ENCODE results near the gene GPR37L1.

The GPR37L1 gene

DNA sequence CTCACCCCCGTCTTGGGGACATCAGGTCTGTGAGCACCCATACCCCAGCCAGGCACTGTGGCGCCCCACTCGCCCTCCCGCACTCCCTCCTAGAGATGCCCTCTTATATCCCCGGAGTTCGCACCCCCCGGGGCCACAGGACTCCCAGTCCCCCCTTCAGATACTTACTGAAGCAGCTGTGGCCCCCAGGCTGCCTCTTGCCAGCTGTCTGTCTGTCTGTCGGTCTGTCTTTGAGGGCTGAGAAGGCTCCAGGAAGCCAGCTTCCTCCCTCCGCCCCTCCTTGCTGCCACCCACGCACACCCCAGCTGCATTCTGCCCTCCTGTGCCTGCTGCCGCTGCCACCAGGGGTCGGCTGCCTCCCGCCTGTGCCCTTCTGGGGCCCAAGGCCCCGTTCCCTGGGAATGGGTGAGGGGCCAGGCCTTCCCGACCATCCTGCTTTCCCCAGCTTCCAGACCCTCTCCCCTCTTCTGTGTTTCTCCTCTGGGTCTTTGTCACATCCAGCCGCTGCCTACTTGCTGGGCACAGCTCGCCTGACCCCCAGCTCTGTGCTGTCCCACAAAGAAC is 37.7 kb downstream of the GPR37L1 start, which contains the start of gene PTPN7:
Gene PTPN7 (minus strand): TSS at position 226 of the 564 bp plus-strand sequence. CDS start 1,200 bp downstream, outside the sequence.
- DNase-seq (ENCODE audit: low read depth), result no peak
- TF ChIP-seq, protein P1, sequence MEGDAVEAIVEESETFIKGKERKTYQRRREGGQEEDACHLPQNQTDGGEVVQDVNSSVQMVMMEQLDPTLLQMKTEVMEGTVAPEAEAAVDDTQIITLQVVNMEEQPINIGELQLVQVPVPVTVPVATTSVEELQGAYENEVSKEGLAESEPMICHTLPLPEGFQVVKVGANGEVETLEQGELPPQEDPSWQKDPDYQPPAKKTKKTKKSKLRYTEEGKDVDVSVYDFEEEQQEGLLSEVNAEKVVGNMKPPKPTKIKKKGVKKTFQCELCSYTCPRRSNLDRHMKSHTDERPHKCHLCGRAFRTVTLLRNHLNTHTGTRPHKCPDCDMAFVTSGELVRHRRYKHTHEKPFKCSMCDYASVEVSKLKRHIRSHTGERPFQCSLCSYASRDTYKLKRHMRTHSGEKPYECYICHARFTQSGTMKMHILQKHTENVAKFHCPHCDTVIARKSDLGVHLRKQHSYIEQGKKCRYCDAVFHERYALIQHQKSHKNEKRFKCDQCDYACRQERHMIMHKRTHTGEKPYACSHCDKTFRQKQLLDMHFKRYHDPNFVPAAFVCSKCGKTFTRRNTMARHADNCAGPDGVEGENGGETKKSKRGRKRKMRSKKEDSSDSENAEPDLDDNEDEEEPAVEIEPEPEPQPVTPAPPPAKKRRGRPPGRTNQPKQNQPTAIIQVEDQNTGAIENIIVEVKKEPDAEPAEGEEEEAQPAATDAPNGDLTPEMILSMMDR (conservative IDR thresholded peaks at IDR 0.05; ENCODE audit: control insufficient read depth, insufficient read depth, low read depth, low read length), result no peak
- H3K4me3 ChIP-seq (ENCODE audit: control insufficient read depth, low read depth, low read length), result no peak within 1 kb of the TSS

DNA sequence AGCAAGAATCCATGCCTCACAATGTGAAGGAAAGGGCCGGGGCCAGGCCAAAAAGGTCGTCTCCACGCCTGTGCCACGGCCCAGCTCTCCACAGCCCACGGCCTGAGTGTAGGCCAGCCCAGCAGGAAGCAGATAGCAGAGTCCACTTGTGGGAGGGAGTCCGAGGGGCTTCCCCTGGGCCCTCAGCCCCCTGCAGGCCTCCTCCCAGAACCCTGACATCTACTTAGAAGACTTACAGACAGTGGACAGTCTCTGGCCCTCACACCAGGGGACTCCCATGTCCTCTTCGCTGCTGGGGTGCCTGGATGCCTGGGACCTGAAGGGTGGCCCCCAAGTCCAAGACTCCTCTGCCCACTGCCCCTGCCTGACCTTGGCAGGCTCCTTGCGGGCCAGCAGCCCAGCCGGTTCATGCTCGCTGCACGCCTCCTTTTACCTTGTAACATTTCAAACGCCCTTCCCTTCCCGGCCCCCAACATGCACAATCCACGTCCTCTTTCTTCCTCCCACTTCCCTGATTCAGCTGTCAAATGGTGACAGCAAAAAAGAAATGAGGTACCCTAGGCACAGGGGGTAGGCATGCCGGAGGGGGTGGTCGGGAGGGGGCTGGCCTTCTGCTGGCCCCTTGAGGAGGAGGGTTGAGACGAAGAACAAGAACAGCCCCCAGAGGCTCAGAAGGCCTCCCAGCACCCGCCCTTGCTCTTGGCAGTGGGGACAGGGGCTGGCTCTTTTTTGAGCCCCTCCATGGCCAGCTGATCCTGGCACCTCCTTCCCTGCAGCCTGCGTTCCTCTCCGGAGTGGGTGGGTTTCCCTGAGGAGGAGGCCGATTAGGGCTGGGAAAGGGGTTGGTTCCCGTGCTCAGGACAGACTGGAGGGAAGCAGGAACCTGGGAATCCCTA is 38.7 kb downstream of the GPR37L1 start:
- DNase-seq (ENCODE audit: low read depth), result no peak
- H3K4me3 ChIP-seq (ENCODE audit: control insufficient read depth, low read depth, low read length), result no peak overlapping the region
- TF ChIP-seq, protein P1 (conservative IDR thresholded peaks at IDR 0.05; ENCODE audit: control insufficient read depth, insufficient read depth, low read depth, low read length), result no peak

DNA sequence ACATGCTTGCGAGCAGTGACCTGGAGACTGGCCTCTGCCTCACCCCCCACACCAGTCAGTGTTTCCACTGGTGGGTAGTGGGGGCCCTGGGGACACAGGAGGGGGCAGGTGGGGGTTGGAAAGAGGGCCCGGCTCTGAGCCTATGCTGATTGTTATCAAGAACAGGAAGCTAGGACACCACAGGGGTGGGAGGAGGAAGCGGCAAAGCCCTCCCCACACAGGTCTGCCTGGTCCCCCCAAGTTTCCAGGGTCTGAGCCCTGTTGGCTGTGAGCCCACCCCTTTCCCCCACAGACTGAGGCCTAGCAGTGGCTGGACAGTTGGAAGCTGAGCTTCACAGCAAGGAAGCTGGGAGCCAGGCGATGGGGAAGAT is 39.3 kb downstream of the GPR37L1 start:
- DNase-seq (ENCODE audit: low read depth), result no peak
- TF ChIP-seq, protein P1 (conservative IDR thresholded peaks at IDR 0.05; ENCODE audit: control insufficient read depth, insufficient read depth, low read depth, low read length), result no peak
- H3K4me3 ChIP-seq (ENCODE audit: control insufficient read depth, low read depth, low read length), result no peak overlapping the region

DNA sequence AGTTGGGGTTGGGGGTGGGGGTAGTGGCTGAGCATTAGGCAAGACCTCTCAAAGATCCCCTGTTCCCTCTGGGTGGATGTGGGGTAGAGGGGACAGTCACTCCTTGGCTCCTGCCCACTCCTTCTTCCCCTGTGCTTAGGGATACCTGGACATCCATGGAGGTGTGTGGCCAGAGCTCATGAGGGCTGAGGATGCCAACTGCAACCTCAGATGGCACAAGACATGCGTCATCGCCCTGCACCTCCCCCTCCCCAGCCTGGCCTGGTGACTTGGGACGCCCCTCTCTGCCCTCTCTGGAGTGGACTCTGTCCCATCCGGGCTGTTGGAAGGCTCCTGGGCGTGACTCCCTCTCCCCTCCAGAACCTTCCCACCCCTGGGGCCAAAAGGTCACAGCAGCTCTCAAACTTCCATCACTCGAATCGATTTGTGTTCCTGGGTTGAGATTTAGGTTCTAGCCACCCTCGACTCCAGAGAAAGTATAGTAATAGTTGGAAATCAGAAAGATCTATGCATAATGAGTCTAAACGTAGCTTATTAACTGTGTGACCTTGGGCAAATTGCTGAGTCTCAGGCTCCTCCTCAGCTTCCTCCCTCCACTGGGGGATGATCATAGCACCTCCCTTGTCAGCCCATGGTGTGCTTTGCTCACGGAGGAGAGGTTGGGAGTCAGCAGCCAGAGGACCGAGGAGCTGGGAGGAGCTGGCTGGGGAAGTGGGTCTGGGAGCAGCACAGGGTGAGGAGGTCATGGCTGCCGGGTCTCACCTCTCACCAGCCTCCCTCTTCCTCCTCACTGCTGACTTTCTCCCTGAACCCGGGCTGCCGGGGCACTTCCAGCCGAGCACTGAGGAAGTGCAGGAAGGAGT is 39.9 kb downstream of the GPR37L1 start:
- DNase-seq (ENCODE audit: low read depth), result no peak
- H3K4me3 ChIP-seq (ENCODE audit: control insufficient read depth, low read depth, low read length), result no peak overlapping the region
- TF ChIP-seq, protein P1 (conservative IDR thresholded peaks at IDR 0.05; ENCODE audit: control insufficient read depth, insufficient read depth, low read depth, low read length), result no peak

DNA sequence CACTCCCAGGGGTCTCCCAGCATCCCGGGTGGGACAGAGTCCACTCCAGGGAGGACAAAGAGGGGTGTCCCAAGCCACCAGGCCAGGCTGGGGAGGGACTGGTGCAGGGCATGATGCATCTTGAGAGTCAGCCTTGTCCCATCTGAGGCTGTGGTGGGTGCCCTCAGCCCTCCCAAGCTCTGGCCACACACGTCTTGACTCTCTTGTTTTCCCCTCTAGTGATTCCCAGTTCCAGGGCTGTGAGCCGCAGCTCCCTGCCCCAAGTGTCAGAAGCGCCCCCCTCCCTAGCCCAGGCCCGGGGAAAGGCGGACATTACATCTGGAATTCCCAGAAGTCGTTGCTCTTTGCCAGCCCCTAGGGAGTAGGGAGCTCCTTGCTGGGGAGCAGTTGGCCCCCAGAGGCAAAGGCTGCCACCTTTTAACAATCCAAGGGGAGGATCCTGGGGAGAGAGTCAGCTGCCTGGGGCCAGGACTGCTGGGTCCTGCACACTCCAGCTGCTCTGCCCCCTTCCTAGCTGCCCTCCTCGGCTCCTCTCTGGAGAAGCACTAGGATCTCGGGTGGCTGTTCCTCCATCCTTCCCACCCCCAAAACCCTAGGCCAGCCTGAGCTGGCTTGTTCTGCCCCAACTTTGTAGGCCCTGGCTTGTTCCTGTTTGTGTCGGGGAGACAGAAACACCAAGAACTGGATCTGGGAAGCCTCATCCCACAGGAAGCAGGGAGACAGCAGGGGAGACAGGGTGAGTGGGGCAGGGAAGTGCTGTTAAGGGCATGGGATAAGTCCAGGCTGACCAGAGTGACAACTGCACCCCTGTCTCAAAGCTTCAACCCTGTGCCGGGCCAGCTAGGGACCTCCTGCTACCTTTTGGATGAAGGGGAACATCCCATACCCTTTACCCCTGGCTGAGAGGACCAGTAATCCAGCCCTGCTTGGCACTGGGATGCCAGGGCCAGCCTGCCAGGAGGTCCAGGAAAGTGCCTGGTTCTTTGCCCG is 40.9 kb downstream of the GPR37L1 start:
- TF ChIP-seq, protein P1 (conservative IDR thresholded peaks at IDR 0.05; ENCODE audit: control insufficient read depth, insufficient read depth, low read depth, low read length), result no peak
- no peak for DNase-seq (ENCODE audit: low read depth)
- no peak overlapping the region for H3K4me3 ChIP-seq (ENCODE audit: control insufficient read depth, low read depth, low read length)
